GM23338 (cell line): ENCODE results near the gene LIMCH1. TPM values are rescaled to one million over a fixed set of nuclear protein-coding genes. Genes with fewer than 3 reads are reported as not detected.

Experiments used
- ATAC-seq: fragments of 200-7000 bp; cut with Tn5 transposase; 3 replicates; pipeline ENCODE4 v1.9.1; 2020
- DNase-seq: peaks from one replicate; pipeline ENCODE4 v3.0.0-alpha.2; 2015; ENCODE audit warnings: low spot score
- H2AFZ ChIP-seq: fragments of 200-600 bp; sonication (generic); 2 replicates; pipeline ENCODE4 v1.8.0; 2016; ENCODE audit warnings: antibody characterized with exemption, mild to moderate bottlenecking, moderate library complexity
- H3F3A ChIP-seq: fragments of 200-600 bp; sonication (generic); replicated peaks from 2 replicates; pipeline ENCODE4 v1.8.0; 2017; ENCODE audit warnings: antibody characterized with exemption, mixed run types, low read depth
- H3K27ac ChIP-seq: fragments of 200-600 bp; sonication (generic); 2 replicates; pipeline ENCODE4 v1.6.1; 2016; ENCODE audit warnings: low read depth
- H3K27me3 ChIP-seq: fragments of 200-600 bp; sonication (generic); 2 replicates; pipeline ENCODE4 v1.8.0; 2016; ENCODE audit warnings: mild to moderate bottlenecking, mixed run types, moderate library complexity; ENCODE audit not compliant: insufficient read depth
- H3K36me3 ChIP-seq: fragments of 200-600 bp; sonication (generic); 2 replicates; pipeline ENCODE4 v1.8.0; 2016; ENCODE audit warnings: mild to moderate bottlenecking; ENCODE audit not compliant: insufficient read depth
- H3K4me1 ChIP-seq: fragments of 200-600 bp; sonication (generic); 2 replicates; pipeline ENCODE4 v1.8.0; 2016; ENCODE audit warnings: mild to moderate bottlenecking, moderate library complexity; ENCODE audit not compliant: insufficient read depth
- H3K4me2 ChIP-seq: fragments of 200-600 bp; sonication (generic); 2 replicates; pipeline ENCODE4 v1.7.1; 2017; ENCODE audit warnings: mixed run types
- H3K4me3 ChIP-seq: fragments of 200-600 bp; sonication (generic); 2 replicates; pipeline ENCODE4 v1.6.1; 2016; ENCODE audit warnings: mixed run types
- H3K79me2 ChIP-seq: fragments of 200-600 bp; sonication (generic); replicated peaks from 2 replicates; pipeline ENCODE4 v1.8.0; 2017; ENCODE audit warnings: mild to moderate bottlenecking; ENCODE audit not compliant: insufficient read depth
- H3K9me2 ChIP-seq: fragments of 200-600 bp; sonication (generic); 2 replicates; pipeline ENCODE4 v1.8.0; 2017; ENCODE audit not compliant: insufficient read depth
- H4K20me1 ChIP-seq: fragments of 200-600 bp; sonication (generic); replicated peaks from 2 replicates; pipeline ENCODE4 v1.8.0; 2017; ENCODE audit warnings: mild to moderate bottlenecking; ENCODE audit not compliant: insufficient read depth
- H3K27ac Mint-ChIP-seq: 2 replicates; pipeline ENCODE4 v1.8.0; 2020; ENCODE audit warnings: inconsistent platforms, mild to moderate bottlenecking, moderate library complexity, mixed read lengths
- H3K27me3 Mint-ChIP-seq: 3 replicates; pipeline ENCODE4 v1.8.0; 2022; ENCODE audit warnings: low read depth, mild to moderate bottlenecking, moderate library complexity, mixed read lengths, inconsistent platforms; ENCODE audit not compliant: insufficient read depth, poor library complexity
- H3K36me3 Mint-ChIP-seq: 3 replicates; pipeline ENCODE4 v1.8.0; 2021; ENCODE audit warnings: low read depth, mild to moderate bottlenecking, inconsistent platforms, moderate library complexity, mixed read lengths
- H3K4me1 Mint-ChIP-seq: 3 replicates; pipeline ENCODE4 v1.8.0; 2020; ENCODE audit warnings: mild to moderate bottlenecking, inconsistent platforms, mixed read lengths
- H3K4me3 Mint-ChIP-seq: 3 replicates; pipeline ENCODE4 v1.8.0; 2021; ENCODE audit warnings: moderate library complexity, mild to moderate bottlenecking, inconsistent platforms, mixed read lengths
- H3K9me3 Mint-ChIP-seq: 3 replicates; pipeline ENCODE4 v1.8.0; 2020; ENCODE audit warnings: moderate library complexity, mild to moderate bottlenecking, inconsistent platforms, mixed read lengths
- CREB1 ChIP-seq: fragments of 250-450 bp; sonication (Bioruptor Pico); IDR thresholded peaks from 2 replicates; pipeline ENCODE4 v1.5.0; 2020; ENCODE audit warnings: low read depth, mild to moderate bottlenecking, moderate library complexity
- EZH2 ChIP-seq: fragments of 200-600 bp; sonication (generic); IDR thresholded peaks from one replicate; pipeline ENCODE4 v1.8.0; 2017; ENCODE audit warnings: antibody characterized with exemption, mild to moderate bottlenecking, low read depth; ENCODE audit not compliant: unreplicated experiment
- EZH2phosphoT487 ChIP-seq: fragments of 200-600 bp; sonication (generic); IDR thresholded peaks from one replicate; pipeline ENCODE4 v1.8.1; 2018; ENCODE audit warnings: antibody characterized with exemption; ENCODE audit not compliant: unreplicated experiment
- JUNB ChIP-seq: IDR thresholded peaks from one replicate; pipeline ENCODE4 v1.6.1; 2016; ENCODE audit warnings: antibody characterized with exemption; ENCODE audit not compliant: unreplicated experiment
- NANOG ChIP-seq: IDR thresholded peaks from 2 replicates; pipeline ENCODE4 v1.6.1; 2016; ENCODE audit warnings: antibody characterized with exemption, borderline replicate concordance
- POLR2AphosphoS5 ChIP-seq: IDR thresholded peaks from 2 replicates; pipeline ENCODE4 v1.6.1; 2016; ENCODE audit warnings: antibody characterized with exemption, low read depth
- STAT1 ChIP-seq: IDR thresholded peaks from one replicate; pipeline ENCODE4 v1.6.1; 2016; ENCODE audit warnings: antibody characterized with exemption; ENCODE audit not compliant: unreplicated experiment
- ZNF114 ChIP-seq: fragments of 250-450 bp; sonication (Bioruptor Pico); IDR thresholded peaks from 2 replicates; pipeline ENCODE4 v1.5.0; 2020; ENCODE audit warnings: mild to moderate bottlenecking, moderate library complexity
- ZNF331 ChIP-seq: fragments of 250-450 bp; sonication (Bioruptor Pico); IDR thresholded peaks from 2 replicates; pipeline ENCODE4 v1.5.0; 2020; ENCODE audit warnings: low read depth, mild to moderate bottlenecking, moderate library complexity
- polyA plus RNA-seq: library from polyadenylated mRNA; unstranded; fragments of >200 nt; fragmentation: Nextera tagmentation; extraction: Ambion mirVana; gene quantifications from 2 replicates; pipeline ENCODE4 v1.2.1, GENCODE V29; 2016
- total RNA-seq: library from RNA; depleted of rRNA; stranded (reverse); fragments of >200 nt; shearing (Covaris generic); gene quantifications from 2 replicates; pipeline ENCODE4 v1.2.3, GENCODE V29; 2014
- TF ChIP-seq, protein P1 (sequence below), 2 experiments: fragments of 200-600 bp in 1 of 2; sonication (generic) in 1 of 2; conservative IDR thresholded peaks; 2 replicates each; pipeline versions ENCODE4 v1.5.1 to v1.6.1; 2016 to 2017; ENCODE audit warnings: antibody characterized with exemption in 2 of 2, low read depth in 2 of 2, mild to moderate bottlenecking in 2 of 2, moderate library complexity in 1 of 2
- TF ChIP-seq, protein P2 (sequence below): IDR thresholded peaks from 2 replicates; pipeline ENCODE4 v1.6.1; 2016; ENCODE audit warnings: antibody characterized with exemption
- TF ChIP-seq, protein P3 (sequence below): fragments of 250-450 bp; sonication (Bioruptor Pico); IDR thresholded peaks from 2 replicates; pipeline ENCODE4 v1.5.0; 2020; ENCODE audit warnings: mild to moderate bottlenecking, moderate library complexity
- TF ChIP-seq, protein P4 (sequence below): IDR thresholded peaks from one replicate; pipeline ENCODE4 v1.6.1; 2018; ENCODE audit warnings: antibody characterized with exemption; ENCODE audit not compliant: unreplicated experiment

LIMCH1 gene
- total and polyA plus RNA-seq, 2 experiments from 2014 or later, result 1.5 TPM

DNA sequence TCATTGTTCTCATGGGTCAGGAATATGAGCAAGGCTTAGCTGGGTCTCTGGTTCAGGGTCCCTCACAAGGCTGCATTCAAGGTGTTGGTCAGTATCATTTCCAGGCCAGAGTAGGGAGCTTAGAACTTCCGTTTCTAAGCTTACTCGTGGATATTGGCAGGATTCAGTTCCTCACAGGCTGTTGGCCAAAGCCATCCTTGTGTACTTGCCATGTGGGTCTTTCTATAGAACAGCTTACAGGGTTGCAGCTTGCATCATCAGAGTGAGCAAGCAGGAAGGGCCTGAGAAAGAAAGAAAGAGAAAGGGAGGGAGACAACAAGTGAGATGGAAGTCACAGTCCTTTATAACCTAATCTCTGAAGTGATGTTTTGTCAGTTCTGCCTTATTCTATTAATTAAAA, 5.1 kb upstream of the LIMCH1 start:
- Histone ChIP-seq H3K27ac (no peak overlapping the region), H3K9me2 (0 out of 2 replicates have a peak, but pooled peaks cover 6% of the 10 kb centered on the region), H3K36me3 (no peaks in the 10 kb centered on the region), H3K4me1 (peaks cover 15% of the 10 kb centered on the region), H4K20me1 (no peaks in the 10 kb centered on the region), H2AFZ (0 out of 2 replicates have a peak overlapping the region, but pooled peaks have one; percentile 16), H3K79me2 (no peaks in the 10 kb centered on the region), H3K4me3 (no peak overlapping the region), H3F3A (no peaks in the 10 kb centered on the region), H3K27me3 (no peaks in the 10 kb centered on the region), H3K4me2 (no peak overlapping the region)
- ATAC-seq (no peak), DNase-seq (no peak)
- Mint-ChIP-seq H3K27me3 (peaks cover under 1% of the 10 kb centered on the region), H3K27ac (no peak overlapping the region), H3K9me3 (no peaks in the 10 kb centered on the region), H3K4me1 (peaks cover 5% of the 10 kb centered on the region; the same call in 1 of the 3 replicates), H3K4me3 (no peak overlapping the region), H3K36me3 (no peaks in the 10 kb centered on the region)
- TF ChIP-seq, protein P1, sequence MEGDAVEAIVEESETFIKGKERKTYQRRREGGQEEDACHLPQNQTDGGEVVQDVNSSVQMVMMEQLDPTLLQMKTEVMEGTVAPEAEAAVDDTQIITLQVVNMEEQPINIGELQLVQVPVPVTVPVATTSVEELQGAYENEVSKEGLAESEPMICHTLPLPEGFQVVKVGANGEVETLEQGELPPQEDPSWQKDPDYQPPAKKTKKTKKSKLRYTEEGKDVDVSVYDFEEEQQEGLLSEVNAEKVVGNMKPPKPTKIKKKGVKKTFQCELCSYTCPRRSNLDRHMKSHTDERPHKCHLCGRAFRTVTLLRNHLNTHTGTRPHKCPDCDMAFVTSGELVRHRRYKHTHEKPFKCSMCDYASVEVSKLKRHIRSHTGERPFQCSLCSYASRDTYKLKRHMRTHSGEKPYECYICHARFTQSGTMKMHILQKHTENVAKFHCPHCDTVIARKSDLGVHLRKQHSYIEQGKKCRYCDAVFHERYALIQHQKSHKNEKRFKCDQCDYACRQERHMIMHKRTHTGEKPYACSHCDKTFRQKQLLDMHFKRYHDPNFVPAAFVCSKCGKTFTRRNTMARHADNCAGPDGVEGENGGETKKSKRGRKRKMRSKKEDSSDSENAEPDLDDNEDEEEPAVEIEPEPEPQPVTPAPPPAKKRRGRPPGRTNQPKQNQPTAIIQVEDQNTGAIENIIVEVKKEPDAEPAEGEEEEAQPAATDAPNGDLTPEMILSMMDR (conservative IDR thresholded peaks at IDR 0.05; ENCODE audit: low read depth in 2 of 2), result no peak
- TF ChIP-seq JUNB (no peak), ZNF114 (no peak), EZH2 (no peak), EZH2phosphoT487 (no peak), NANOG (no peak), POLR2AphosphoS5 (no peak), STAT1 (no peak), ZNF331 (no peak), CREB1 (CRISPR knock-in tag) (no peak)
- TF ChIP-seq, protein P2, sequence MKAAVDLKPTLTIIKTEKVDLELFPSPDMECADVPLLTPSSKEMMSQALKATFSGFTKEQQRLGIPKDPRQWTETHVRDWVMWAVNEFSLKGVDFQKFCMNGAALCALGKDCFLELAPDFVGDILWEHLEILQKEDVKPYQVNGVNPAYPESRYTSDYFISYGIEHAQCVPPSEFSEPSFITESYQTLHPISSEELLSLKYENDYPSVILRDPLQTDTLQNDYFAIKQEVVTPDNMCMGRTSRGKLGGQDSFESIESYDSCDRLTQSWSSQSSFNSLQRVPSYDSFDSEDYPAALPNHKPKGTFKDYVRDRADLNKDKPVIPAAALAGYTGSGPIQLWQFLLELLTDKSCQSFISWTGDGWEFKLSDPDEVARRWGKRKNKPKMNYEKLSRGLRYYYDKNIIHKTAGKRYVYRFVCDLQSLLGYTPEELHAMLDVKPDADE, result no peak
- TF ChIP-seq, protein P3, sequence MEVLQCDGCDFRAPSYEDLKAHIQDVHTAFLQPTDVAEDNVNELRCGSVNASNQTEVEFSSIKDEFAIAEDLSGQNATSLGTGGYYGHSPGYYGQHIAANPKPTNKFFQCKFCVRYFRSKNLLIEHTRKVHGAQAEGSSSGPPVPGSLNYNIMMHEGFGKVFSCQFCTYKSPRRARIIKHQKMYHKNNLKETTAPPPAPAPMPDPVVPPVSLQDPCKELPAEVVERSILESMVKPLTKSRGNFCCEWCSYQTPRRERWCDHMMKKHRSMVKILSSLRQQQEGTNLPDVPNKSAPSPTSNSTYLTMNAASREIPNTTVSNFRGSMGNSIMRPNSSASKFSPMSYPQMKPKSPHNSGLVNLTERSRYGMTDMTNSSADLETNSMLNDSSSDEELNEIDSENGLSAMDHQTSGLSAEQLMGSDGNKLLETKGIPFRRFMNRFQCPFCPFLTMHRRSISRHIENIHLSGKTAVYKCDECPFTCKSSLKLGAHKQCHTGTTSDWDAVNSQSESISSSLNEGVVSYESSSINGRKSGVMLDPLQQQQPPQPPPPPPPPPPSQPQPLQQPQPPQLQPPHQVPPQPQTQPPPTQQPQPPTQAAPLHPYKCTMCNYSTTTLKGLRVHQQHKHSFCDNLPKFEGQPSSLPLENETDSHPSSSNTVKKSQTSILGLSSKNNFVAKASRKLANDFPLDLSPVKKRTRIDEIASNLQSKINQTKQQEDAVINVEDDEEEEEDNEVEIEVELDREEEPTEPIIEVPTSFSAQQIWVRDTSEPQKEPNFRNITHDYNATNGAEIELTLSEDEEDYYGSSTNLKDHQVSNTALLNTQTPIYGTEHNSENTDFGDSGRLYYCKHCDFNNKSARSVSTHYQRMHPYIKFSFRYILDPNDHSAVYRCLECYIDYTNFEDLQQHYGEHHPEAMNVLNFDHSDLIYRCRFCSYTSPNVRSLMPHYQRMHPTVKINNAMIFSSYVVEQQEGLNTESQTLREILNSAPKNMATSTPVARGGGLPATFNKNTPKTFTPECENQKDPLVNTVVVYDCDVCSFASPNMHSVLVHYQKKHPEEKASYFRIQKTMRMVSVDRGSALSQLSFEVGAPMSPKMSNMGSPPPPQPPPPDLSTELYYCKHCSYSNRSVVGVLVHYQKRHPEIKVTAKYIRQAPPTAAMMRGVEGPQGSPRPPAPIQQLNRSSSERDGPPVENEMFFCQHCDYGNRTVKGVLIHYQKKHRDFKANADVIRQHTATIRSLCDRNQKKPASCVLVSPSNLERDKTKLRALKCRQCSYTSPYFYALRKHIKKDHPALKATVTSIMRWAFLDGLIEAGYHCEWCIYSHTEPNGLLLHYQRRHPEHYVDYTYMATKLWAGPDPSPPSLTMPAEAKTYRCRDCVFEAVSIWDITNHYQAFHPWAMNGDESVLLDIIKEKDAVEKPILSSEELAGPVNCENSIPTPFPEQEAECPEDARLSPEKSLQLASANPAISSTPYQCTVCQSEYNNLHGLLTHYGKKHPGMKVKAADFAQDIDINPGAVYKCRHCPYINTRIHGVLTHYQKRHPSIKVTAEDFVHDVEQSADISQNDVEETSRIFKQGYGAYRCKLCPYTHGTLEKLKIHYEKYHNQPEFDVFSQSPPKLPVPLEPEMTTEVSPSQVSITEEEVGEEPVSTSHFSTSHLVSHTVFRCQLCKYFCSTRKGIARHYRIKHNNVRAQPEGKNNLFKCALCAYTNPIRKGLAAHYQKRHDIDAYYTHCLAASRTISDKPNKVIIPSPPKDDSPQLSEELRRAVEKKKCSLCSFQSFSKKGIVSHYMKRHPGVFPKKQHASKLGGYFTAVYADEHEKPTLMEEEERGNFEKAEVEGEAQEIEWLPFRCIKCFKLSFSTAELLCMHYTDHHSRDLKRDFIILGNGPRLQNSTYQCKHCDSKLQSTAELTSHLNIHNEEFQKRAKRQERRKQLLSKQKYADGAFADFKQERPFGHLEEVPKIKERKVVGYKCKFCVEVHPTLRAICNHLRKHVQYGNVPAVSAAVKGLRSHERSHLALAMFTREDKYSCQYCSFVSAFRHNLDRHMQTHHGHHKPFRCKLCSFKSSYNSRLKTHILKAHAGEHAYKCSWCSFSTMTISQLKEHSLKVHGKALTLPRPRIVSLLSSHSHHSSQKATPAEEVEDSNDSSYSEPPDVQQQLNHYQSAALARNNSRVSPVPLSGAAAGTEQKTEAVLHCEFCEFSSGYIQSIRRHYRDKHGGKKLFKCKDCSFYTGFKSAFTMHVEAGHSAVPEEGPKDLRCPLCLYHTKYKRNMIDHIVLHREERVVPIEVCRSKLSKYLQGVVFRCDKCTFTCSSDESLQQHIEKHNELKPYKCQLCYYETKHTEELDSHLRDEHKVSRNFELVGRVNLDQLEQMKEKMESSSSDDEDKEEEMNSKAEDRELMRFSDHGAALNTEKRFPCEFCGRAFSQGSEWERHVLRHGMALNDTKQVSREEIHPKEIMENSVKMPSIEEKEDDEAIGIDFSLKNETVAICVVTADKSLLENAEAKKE (CRISPR knock-in tag), result no peak
- TF ChIP-seq, protein P4, sequence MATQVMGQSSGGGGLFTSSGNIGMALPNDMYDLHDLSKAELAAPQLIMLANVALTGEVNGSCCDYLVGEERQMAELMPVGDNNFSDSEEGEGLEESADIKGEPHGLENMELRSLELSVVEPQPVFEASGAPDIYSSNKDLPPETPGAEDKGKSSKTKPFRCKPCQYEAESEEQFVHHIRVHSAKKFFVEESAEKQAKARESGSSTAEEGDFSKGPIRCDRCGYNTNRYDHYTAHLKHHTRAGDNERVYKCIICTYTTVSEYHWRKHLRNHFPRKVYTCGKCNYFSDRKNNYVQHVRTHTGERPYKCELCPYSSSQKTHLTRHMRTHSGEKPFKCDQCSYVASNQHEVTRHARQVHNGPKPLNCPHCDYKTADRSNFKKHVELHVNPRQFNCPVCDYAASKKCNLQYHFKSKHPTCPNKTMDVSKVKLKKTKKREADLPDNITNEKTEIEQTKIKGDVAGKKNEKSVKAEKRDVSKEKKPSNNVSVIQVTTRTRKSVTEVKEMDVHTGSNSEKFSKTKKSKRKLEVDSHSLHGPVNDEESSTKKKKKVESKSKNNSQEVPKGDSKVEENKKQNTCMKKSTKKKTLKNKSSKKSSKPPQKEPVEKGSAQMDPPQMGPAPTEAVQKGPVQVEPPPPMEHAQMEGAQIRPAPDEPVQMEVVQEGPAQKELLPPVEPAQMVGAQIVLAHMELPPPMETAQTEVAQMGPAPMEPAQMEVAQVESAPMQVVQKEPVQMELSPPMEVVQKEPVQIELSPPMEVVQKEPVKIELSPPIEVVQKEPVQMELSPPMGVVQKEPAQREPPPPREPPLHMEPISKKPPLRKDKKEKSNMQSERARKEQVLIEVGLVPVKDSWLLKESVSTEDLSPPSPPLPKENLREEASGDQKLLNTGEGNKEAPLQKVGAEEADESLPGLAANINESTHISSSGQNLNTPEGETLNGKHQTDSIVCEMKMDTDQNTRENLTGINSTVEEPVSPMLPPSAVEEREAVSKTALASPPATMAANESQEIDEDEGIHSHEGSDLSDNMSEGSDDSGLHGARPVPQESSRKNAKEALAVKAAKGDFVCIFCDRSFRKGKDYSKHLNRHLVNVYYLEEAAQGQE, result no peak
